ENCODE data around the gene ARHGAP25. TPM values are rescaled to one million over a fixed set of nuclear protein-coding genes. Genes with fewer than 3 reads are reported as not detected.

The ARHGAP25 gene
- total and polyA plus RNA-seq, 8 donors = 1.4 to 8.4 (median 2.0) TPM

DNA sequence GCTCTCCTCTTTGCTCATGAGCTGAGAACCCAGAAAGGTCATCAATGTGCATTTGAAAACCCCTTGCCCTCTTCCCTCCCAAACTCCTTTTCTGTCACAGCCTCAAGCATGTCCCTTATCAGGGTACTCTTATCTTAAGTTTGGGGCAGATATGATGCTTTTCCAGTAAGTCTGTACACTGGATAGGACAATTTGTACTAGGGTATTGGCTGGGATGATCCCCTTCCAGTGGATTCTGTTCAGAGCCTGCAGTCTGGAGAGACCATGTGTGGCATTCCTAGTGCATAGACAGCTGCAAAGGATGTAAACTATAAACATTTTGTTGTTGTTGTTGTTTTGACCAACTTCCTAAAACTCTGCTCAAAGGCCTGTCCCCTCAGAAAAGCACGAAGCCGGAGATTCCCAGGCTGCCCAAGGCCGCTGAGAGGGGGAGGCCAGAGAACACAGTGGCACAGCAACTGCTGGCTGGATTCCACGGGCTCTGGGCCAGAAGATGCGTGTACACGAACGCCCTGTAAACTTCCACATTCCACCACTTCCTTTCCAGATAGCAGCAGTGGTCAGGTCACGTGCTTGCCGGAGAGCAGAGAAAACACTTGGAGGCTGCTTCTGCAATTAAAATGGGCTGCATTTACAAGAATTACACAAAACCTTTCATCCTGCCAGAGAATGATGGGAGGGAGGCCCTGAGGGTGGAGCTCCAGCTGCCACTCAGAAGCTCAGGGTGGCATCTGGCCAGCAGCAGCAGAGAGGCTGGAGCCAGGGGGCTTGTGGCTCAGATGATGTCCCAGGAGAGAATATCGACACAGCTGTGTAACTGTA is 94.5 kb downstream of the ARHGAP25 start:
- Histone ChIP-seq H3K27ac (peak overlapping the region in 3 of 4 donors; percentile 51 to 65 (median 56)), H3K36me3 (no peaks in the 10 kb centered on the region), H3K27me3 (no peaks in the 10 kb centered on the region), H3K9me3 (no peaks in the 10 kb centered on the region), H3K4me1 (peaks cover 0 to 30% (median 9%) of the 10 kb centered on the region in 3 donors), H3K4me3 (no peak overlapping the region)
- 2 to 3% methylated on average over 10 of the region's 10 CpGs for WGBS, 2 donors
- FAIRE-seq (peak; percentile 9), ATAC-seq (peak; percentile 83 to 95 (median 87)), DNase-seq (peak; percentile 82 to 93 (median 88))
- TF ChIP-seq, protein P1, sequence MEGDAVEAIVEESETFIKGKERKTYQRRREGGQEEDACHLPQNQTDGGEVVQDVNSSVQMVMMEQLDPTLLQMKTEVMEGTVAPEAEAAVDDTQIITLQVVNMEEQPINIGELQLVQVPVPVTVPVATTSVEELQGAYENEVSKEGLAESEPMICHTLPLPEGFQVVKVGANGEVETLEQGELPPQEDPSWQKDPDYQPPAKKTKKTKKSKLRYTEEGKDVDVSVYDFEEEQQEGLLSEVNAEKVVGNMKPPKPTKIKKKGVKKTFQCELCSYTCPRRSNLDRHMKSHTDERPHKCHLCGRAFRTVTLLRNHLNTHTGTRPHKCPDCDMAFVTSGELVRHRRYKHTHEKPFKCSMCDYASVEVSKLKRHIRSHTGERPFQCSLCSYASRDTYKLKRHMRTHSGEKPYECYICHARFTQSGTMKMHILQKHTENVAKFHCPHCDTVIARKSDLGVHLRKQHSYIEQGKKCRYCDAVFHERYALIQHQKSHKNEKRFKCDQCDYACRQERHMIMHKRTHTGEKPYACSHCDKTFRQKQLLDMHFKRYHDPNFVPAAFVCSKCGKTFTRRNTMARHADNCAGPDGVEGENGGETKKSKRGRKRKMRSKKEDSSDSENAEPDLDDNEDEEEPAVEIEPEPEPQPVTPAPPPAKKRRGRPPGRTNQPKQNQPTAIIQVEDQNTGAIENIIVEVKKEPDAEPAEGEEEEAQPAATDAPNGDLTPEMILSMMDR (IDR thresholded peaks at IDR 0.05) = no peak
- intact Hi-C loops (cut with DNase I) = no loop called here

GRCh38 chr2:68829749-68830148 is 95.1 kb downstream of the ARHGAP25 start:
- Histone ChIP-seq H3K4me3 (no peak overlapping the region), H3K27ac (peak overlapping the region in 2 of 4 donors; percentile 56 to 65), H3K36me3 (no peaks in the 10 kb centered on the region), H3K27me3 (no peaks in the 10 kb centered on the region), H3K9me3 (no peaks in the 10 kb centered on the region), H3K4me1 (peaks cover 0 to 30% (median 9%) of the 10 kb centered on the region in 3 donors)
- TF ChIP-seq, protein P1 (IDR thresholded peaks at IDR 0.05) = no peak
- 51 to 60% methylated on average over 2 of the region's 2 CpGs for WGBS, 2 donors
- no peak for ATAC-seq
- DNase-seq = no peak
- intact Hi-C loops (cut with DNase I) = no loop called here
- no peak for FAIRE-seq

DNA sequence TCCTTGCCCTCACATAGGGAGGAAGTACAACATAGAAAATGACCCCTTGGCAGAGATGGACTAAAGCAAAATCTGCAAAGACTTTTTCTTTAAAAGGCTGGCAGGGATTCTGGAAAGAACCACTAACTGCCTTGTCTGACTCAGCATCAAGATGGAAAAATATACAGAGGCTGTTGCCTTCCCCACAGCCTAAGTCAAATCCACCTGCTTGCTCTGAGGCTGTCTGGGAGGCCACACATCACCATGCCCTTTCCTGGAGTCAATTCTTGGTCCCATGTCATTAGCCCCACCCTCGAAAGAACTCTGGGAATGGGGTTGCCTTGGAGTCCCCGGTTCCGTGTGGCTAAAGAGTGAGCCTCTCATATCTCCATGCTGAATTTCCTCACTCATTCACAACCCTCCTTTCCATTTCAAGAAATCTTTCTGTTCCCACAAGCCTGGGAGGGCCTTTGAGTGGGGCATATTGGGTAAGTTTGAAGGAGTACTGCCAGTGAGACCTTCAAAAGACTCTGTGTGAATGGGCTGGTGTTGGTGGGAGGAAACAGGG is 97.1 kb downstream of the ARHGAP25 start:
- H3K36me3 ChIP-seq = no peaks in the 10 kb centered on the region
- no peaks in the 10 kb centered on the region for H3K27me3 ChIP-seq
- no peak for DNase-seq
- no peak overlapping the region for H3K4me3 ChIP-seq
- FAIRE-seq = no peak
- no peaks in the 10 kb centered on the region for H3K9me3 ChIP-seq
- 78 to 83% methylated on average over 3 of the region's 3 CpGs for WGBS, 2 donors
- H3K4me1 ChIP-seq = peaks cover 0 to 30% (median 9%) of the 10 kb centered on the region in 3 donors
- intact Hi-C loops (cut with DNase I) = no loop called here
- H3K27ac ChIP-seq = peak overlapping the region; percentile 25 to 85 (median 49)
- TF ChIP-seq, protein P1 (IDR thresholded peaks at IDR 0.05) = no peak
- peak in 1 of 4 donors; percentile 12 for ATAC-seq

GRCh38 chr2:68832233-68832869 is 97.7 kb downstream of the ARHGAP25 start:
- intact Hi-C loops (cut with DNase I) = no loop called here
- TF ChIP-seq, protein P1 (IDR thresholded peaks at IDR 0.05) = no peak
- no peaks in the 10 kb centered on the region for H3K9me3 ChIP-seq
- WGBS, 2 donors = 56 to 57% methylated on average over 8 of the region's 8 CpGs
- peak in 3 of 6 donors; percentile 18 to 63 (median 25) for DNase-seq
- H3K27me3 ChIP-seq = no peaks in the 10 kb centered on the region
- no peaks in the 10 kb centered on the region for H3K36me3 ChIP-seq
- ATAC-seq = peak in 3 of 4 donors; percentile 67 to 69 (median 68)
- peak overlapping the region; percentile 25 to 85 (median 49) for H3K27ac ChIP-seq
- FAIRE-seq = no peak
- H3K4me3 ChIP-seq = no peak overlapping the region
- H3K4me1 ChIP-seq = peaks cover 0 to 30% (median 9%) of the 10 kb centered on the region in 3 donors

Data from pancreas (tissue), 10 donors.